HepG2 (cell line): ENCODE results near the gene PRSS48. TPM values are rescaled to one million over a fixed set of nuclear protein-coding genes. Genes with fewer than 3 reads are reported as not detected.

Experiments used
- MBNL3 ChIP-seq: fragments of 250-450 bp; sonication (Bioruptor Pico); conservative IDR thresholded peaks from 2 replicates; pipeline ENCODE4 v1.8.0; 2022; ENCODE audit warnings: mild to moderate bottlenecking, inconsistent platforms
- PRDM10 ChIP-seq: sonication (generic); formaldehyde crosslinking; IDR thresholded peaks from 2 replicates; pipeline ENCODE4 v1.4.0; 2020; ENCODE audit warnings: low read depth, missing genetic modification reagents
- RARG ChIP-seq: sonication (generic); formaldehyde crosslinking; IDR thresholded peaks from 2 replicates; pipeline ENCODE4 v1.4.0; 2020; ENCODE audit warnings: low read depth, mild to moderate bottlenecking, missing genetic modification reagents
- STAT6 ChIP-seq: sonication (generic); formaldehyde crosslinking; IDR thresholded peaks from 2 replicates; pipeline ENCODE4 v1.4.0; 2020; ENCODE audit warnings: missing genetic modification reagents, mild to moderate bottlenecking, borderline replicate concordance
- TFDP1 ChIP-seq: IDR thresholded peaks from 2 replicates; pipeline ENCODE4 v1.6.1; 2016; ENCODE audit warnings: missing compliant biosample characterization, missing genetic modification reagents, borderline replicate concordance
- ZMYM4 ChIP-seq: sonication (generic); formaldehyde crosslinking; IDR thresholded peaks from 2 replicates; pipeline ENCODE4 v1.8.1; 2023; ENCODE audit warnings: mild to moderate bottlenecking, missing genetic modification reagents
- ZNF615 ChIP-seq: sonication (generic); formaldehyde crosslinking; IDR thresholded peaks from 2 replicates; pipeline ENCODE4 v1.5.0; 2020; ENCODE audit warnings: mild to moderate bottlenecking, missing genetic modification reagents, borderline replicate concordance
- ZNF652 ChIP-seq: IDR thresholded peaks from 2 replicates; pipeline ENCODE4 v1.6.1; 2016; ENCODE audit warnings: low read depth, borderline replicate concordance
- polyA plus RNA-seq, 8 experiments: library from polyadenylated mRNA; depleted of rRNA in 3 of 8; stranded (reverse) in 7 of 8; unstranded in 1 of 8; fragments of >200 nt; fragmentation: Illumina TruSeq in 4 of 8; extraction: Trizol in 4 of 8; gene quantifications; 2 replicates each; pipeline versions ENCODE4 v1.2.1 to v1.2.3, GENCODE V29; 2011 to 2016; ENCODE audit warnings: low read depth in 4 of 8, missing spikeins in 1 of 8, mixed read lengths in 1 of 8; ENCODE audit not compliant: insufficient read depth in 1 of 8
- total RNA-seq, 5 experiments: library from RNA; depleted of rRNA; stranded (reverse); fragments of >200 nt; fragmentation: Illumina TruSeq; extraction: Trizol; gene quantifications; 2 replicates each; pipeline ENCODE4 v1.2.3, GENCODE V29; 2016; ENCODE audit warnings: low read depth in 1 of 5
- TF ChIP-seq, protein P1 (sequence below): sonication (generic); formaldehyde crosslinking; IDR thresholded peaks from 2 replicates; pipeline ENCODE4 v1.4.0; 2020; ENCODE audit warnings: missing genetic modification reagents
- TF ChIP-seq, protein P2 (sequence below): IDR thresholded peaks from 2 replicates; pipeline ENCODE4 v1.6.1; 2016
- TF ChIP-seq, protein P3 (sequence below): sonication (generic); formaldehyde crosslinking; IDR thresholded peaks from 2 replicates; pipeline ENCODE4 v1.8.1; 2023; ENCODE audit warnings: missing genetic modification reagents, inconsistent platforms, borderline replicate concordance

The PRSS48 gene
- total and polyA plus RNA-seq, 2 of the 13 experiments (the other 11 are each of a cell fraction or from before 2014, with no cell fraction given): not detected

- TF ChIP-seq PRDM10: no peak
- TF ChIP-seq ZNF652: peak; percentile 1; the same call in 1 of the 2 replicates
- TF ChIP-seq ZNF615 (CRISPR knock-in tag): 0 out of 2 replicates have a peak, but pooled peaks have one; percentile 31
- no peak for TF ChIP-seq TFDP1 (CRISPR knock-in tag)
- no peak for TF ChIP-seq ZMYM4 (CRISPR knock-in tag)
- peak; percentile 14 for TF ChIP-seq STAT6 (CRISPR knock-in tag)
- TF ChIP-seq, protein P1, sequence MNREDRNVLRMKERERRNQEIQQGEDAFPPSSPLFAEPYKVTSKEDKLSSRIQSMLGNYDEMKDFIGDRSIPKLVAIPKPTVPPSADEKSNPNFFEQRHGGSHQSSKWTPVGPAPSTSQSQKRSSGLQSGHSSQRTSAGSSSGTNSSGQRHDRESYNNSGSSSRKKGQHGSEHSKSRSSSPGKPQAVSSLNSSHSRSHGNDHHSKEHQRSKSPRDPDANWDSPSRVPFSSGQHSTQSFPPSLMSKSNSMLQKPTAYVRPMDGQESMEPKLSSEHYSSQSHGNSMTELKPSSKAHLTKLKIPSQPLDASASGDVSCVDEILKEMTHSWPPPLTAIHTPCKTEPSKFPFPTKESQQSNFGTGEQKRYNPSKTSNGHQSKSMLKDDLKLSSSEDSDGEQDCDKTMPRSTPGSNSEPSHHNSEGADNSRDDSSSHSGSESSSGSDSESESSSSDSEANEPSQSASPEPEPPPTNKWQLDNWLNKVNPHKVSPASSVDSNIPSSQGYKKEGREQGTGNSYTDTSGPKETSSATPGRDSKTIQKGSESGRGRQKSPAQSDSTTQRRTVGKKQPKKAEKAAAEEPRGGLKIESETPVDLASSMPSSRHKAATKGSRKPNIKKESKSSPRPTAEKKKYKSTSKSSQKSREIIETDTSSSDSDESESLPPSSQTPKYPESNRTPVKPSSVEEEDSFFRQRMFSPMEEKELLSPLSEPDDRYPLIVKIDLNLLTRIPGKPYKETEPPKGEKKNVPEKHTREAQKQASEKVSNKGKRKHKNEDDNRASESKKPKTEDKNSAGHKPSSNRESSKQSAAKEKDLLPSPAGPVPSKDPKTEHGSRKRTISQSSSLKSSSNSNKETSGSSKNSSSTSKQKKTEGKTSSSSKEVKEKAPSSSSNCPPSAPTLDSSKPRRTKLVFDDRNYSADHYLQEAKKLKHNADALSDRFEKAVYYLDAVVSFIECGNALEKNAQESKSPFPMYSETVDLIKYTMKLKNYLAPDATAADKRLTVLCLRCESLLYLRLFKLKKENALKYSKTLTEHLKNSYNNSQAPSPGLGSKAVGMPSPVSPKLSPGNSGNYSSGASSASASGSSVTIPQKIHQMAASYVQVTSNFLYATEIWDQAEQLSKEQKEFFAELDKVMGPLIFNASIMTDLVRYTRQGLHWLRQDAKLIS (CRISPR knock-in tag): 0 out of 2 replicates have a peak, but pooled peaks have one; percentile 29
- TF ChIP-seq RARG: no peak
- TF ChIP-seq, protein P2, sequence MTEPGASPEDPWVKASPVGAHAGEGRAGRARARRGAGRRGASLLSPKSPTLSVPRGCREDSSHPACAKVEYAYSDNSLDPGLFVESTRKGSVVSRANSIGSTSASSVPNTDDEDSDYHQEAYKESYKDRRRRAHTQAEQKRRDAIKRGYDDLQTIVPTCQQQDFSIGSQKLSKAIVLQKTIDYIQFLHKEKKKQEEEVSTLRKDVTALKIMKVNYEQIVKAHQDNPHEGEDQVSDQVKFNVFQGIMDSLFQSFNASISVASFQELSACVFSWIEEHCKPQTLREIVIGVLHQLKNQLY (CRISPR knock-in tag): 0 out of 2 replicates have a peak, but pooled peaks have one; percentile 8
- TF ChIP-seq, protein P3, sequence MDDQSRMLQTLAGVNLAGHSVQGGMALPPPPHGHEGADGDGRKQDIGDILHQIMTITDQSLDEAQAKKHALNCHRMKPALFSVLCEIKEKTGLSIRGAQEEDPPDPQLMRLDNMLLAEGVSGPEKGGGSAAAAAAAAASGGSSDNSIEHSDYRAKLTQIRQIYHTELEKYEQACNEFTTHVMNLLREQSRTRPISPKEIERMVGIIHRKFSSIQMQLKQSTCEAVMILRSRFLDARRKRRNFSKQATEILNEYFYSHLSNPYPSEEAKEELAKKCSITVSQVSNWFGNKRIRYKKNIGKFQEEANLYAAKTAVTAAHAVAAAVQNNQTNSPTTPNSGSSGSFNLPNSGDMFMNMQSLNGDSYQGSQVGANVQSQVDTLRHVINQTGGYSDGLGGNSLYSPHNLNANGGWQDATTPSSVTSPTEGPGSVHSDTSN: no peak
- no peak for TF ChIP-seq MBNL3 (CRISPR knock-in tag)
These were observed 48.9 kb downstream of the PRSS48 start (continued) for GRCh38 chr4:151325949-151326246.
